ENCODE measurements around the gene SPG7.
"Not testable (repeated sequence)": the region's sequence is repeated elsewhere in the genome, so short reads cannot be mapped to it uniquely, and the experiment has no call there.

SPG7 gene

GRCh38 chr16:89507834-89508590 lies at the start of gene SPG7:
SPG7 (plus strand) TSS chr16:89508403; CDS start chr16:89508418, 15 bp downstream.
- peak; percentile 45 for DNase-seq

- DNase-seq: no peak
These were observed 49.7 kb upstream of the SPG7 start for GRCh38 chr16:89458551-89458950.

- DNase-seq: no peak
These were observed 49.2 kb upstream of the SPG7 start for GRCh38 chr16:89458967-89459366.

- no peak for DNase-seq
These were observed 47.6 kb upstream of the SPG7 start for GRCh38 chr16:89460556-89460955.

GRCh38 chr16:89461890-89462289 lies 46.3 kb upstream of the SPG7 start:
- not testable (repeated sequence) for DNase-seq

GRCh38 chr16:89462639-89463038 lies 45.6 kb upstream of the SPG7 start:
- DNase-seq: not testable (repeated sequence)

GRCh38 chr16:89463312-89463711 lies 44.9 kb upstream of the SPG7 start:
- not testable (repeated sequence) for DNase-seq

- DNase-seq: no peak
These were observed 41.3 kb upstream of the SPG7 start for GRCh38 chr16:89466920-89467319.

GRCh38 chr16:89467382-89467781 lies 40.8 kb upstream of the SPG7 start:
- no peak for DNase-seq

GRCh38 chr16:89472711-89473075 lies 35.5 kb upstream of the SPG7 start:
- DNase-seq: no peak

GRCh38 chr16:89473136-89473712 lies 35.0 kb upstream of the SPG7 start:
- no peak for DNase-seq

GRCh38 chr16:89473791-89474414 lies 34.3 kb upstream of the SPG7 start:
- DNase-seq: no peak

GRCh38 chr16:89475144-89475543 lies 33.1 kb upstream of the SPG7 start:
- no peak for DNase-seq

- DNase-seq: no peak
These were observed 31.8 kb upstream of the SPG7 start for GRCh38 chr16:89476379-89476778.

- no peak for DNase-seq
These were observed 31.4 kb upstream of the SPG7 start for GRCh38 chr16:89476811-89477261.

GRCh38 chr16:89478576-89479221 lies 29.5 kb upstream of the SPG7 start:
- DNase-seq: no peak

GRCh38 chr16:89481356-89481955 lies 26.7 kb upstream of the SPG7 start:
- no peak for DNase-seq

- DNase-seq: no peak
These were observed 25.9 kb upstream of the SPG7 start for GRCh38 chr16:89482150-89482816.

- no peak for DNase-seq
These were observed 25.4 kb upstream of the SPG7 start for GRCh38 chr16:89482817-89483205.

GRCh38 chr16:89484041-89484501 lies 24.1 kb upstream of the SPG7 start:
- DNase-seq: no peak

GRCh38 chr16:89484923-89485679 lies 23.1 kb upstream of the SPG7 start:
- no peak for DNase-seq

Data from NCI-H1694 (cell line).